ENCODE data around the gene GPR158. TPM values are rescaled to one million over a fixed set of nuclear protein-coding genes. Genes with fewer than 3 reads are reported as not detected.

The GPR158 gene
- total RNA-seq, 1 donor from 2014 or later = not detected

- no peak for DNase-seq
- intact Hi-C loops (cut with micrococcal nuclease) = no loop called here
- no peak for ATAC-seq
These were observed 454.5 kb downstream of the GPR158 start for GRCh38 chr10:25629333-25629732.

- intact Hi-C loops (cut with micrococcal nuclease) = no loop called here
- no peak for ATAC-seq
- DNase-seq = no peak
These were observed 456.7 kb downstream of the GPR158 start for GRCh38 chr10:25631471-25631870.

GRCh38 chr10:25632802-25633201, 458.0 kb downstream of the GPR158 start:
- intact Hi-C loops (cut with micrococcal nuclease) = no loop called here
- DNase-seq = no peak
- ATAC-seq = no peak

- intact Hi-C loops (cut with micrococcal nuclease) = no loop called here
- no peak for DNase-seq
These were observed 458.7 kb downstream of the GPR158 start for GRCh38 chr10:25633542-25633941.

GRCh38 chr10:25639646-25640045, 464.8 kb downstream of the GPR158 start:
- intact Hi-C loops (cut with micrococcal nuclease) = no loop called here
- ATAC-seq (no peak), DNase-seq (no peak)

More at GRCh38 chr10:25633542-25633941, 458.7 kb downstream of the GPR158 start:
- ATAC-seq = no peak

- intact Hi-C loops (cut with micrococcal nuclease) = no loop called here
- DNase-seq = no peak
- ATAC-seq = no peak
These were observed 466.8 kb downstream of the GPR158 start for GRCh38 chr10:25641595-25641994.

GRCh38 chr10:25642721-25643120, 467.9 kb downstream of the GPR158 start:
- DNase-seq (no peak), ATAC-seq (no peak)
- intact Hi-C loops (cut with micrococcal nuclease) = no loop called here

- no peak for DNase-seq
- intact Hi-C loops (cut with micrococcal nuclease) = no loop called here
These were observed 471.6 kb downstream of the GPR158 start for GRCh38 chr10:25646371-25646770.

GRCh38 chr10:25651534-25651933, 476.7 kb downstream of the GPR158 start:
- ATAC-seq (no peak), DNase-seq (no peak)
- intact Hi-C loops (cut with micrococcal nuclease) = no loop called here

More at GRCh38 chr10:25646371-25646770, 471.6 kb downstream of the GPR158 start:
- ATAC-seq = no peak

Other genes with a start within 250 kb of the GPR158 start
- gene PRTFDC1, start 222.4 kb upstream of the GPR158 start, total RNA-seq = 9.1 TPM
- not detected for gene ENKUR, start 158.8 kb upstream of the GPR158 start, total RNA-seq
- gene THNSL1, start 158.4 kb upstream of the GPR158 start, total RNA-seq = 7.7 TPM

All from left ventricle myocardium superior (tissue), 1 donor.